D721Med (cell line): ENCODE results near the gene GKAP1.
"Not testable (repeated sequence)": the region's sequence is repeated elsewhere in the genome, so short reads cannot be mapped to it uniquely, and the experiment has no call there.

Source experiments
- DNase-seq: peaks from one replicate; pipeline ENCODE4 v3.0.0; 2011; ENCODE audit warnings: low spot score; ENCODE audit not compliant: insufficient read length
- FAIRE-seq: peaks from 2 replicates; lab custom pipeline; 2011; peaks lifted over from hg19 to GRCh38; lab: Jason Lieb, UNC
- TF ChIP-seq, protein P1 (sequence below): IDR thresholded peaks from 2 replicates; pipeline ENCODE4 v1.5.1; 2012; ENCODE audit warnings: mild to moderate bottlenecking, control low read depth; ENCODE audit not compliant: insufficient read depth; ENCODE audit errors: missing control alignments

GKAP1 gene

DNA sequence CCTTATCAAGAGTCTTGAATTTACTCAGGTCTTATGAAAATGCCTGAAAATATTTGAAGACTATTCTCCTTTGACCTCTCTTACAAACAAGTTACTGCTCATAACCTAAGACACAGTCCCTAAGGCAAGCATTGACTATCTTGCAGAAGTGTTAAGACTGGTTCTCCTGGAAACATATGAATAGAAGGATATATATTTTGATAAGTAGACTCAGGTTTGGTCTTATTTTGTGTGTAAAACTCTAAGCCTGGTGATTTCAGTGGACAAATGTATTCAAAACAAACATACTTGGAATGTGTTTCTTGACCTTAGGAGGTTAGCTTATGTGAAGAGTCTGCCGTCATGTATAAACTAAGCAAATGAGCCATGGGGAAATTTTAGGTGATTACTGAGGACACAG, 102.3 kb downstream of the GKAP1 start:
- no peak for DNase-seq
- TF ChIP-seq, protein P1, sequence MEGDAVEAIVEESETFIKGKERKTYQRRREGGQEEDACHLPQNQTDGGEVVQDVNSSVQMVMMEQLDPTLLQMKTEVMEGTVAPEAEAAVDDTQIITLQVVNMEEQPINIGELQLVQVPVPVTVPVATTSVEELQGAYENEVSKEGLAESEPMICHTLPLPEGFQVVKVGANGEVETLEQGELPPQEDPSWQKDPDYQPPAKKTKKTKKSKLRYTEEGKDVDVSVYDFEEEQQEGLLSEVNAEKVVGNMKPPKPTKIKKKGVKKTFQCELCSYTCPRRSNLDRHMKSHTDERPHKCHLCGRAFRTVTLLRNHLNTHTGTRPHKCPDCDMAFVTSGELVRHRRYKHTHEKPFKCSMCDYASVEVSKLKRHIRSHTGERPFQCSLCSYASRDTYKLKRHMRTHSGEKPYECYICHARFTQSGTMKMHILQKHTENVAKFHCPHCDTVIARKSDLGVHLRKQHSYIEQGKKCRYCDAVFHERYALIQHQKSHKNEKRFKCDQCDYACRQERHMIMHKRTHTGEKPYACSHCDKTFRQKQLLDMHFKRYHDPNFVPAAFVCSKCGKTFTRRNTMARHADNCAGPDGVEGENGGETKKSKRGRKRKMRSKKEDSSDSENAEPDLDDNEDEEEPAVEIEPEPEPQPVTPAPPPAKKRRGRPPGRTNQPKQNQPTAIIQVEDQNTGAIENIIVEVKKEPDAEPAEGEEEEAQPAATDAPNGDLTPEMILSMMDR: no peak
- FAIRE-seq: no peak

DNA sequence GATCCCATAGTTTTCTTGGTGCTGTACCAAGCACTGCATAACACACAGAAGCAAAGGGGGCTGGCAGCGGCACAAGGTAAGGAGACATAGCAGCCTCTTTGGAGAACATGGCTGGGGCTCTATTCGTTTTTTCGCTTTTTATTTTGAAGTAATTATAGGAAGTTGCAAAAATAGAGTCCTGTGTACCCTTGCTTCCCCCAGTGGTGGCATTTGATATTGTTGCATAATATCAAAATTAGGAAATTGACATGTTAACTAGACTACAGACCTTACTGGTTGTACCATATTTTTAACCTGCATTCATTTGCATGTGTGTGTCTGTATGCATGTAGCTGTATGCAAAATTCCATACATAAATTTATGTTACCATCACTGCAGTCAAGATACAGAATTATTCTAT, 103.2 kb downstream of the GKAP1 start:
- no peak for DNase-seq
- TF ChIP-seq, protein P1: peak; percentile 7
- no peak for FAIRE-seq

DNA sequence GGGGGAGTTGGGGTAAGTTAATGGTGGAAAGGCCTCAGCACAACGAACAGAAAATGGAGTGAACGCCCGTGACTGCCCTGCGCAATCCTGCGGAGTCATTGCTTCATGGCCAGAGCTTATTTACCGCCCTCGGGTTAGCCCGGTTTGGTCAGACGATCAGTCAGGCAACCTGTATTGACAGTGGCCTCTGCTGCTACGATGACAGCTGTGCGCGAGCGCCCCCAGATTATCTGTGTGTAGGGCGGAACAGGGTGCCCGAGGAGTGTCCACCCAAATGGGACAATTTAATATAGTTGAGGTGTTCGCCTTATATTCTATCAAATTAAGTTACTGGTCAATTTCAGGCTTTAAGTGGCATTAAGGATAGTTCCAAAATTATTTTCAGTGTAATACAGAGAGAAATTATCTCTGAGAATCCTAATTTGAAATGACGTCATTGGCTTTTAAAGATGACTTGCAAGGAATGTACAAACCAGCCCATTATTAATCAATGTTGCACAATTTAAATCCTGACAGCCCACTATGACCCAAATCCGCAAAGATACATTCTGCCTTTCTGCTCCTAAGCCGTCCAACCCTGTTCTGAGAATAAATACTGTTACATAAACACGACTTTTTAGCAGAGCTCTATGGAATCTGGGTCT, 108.9 kb downstream of the GKAP1 start:
- FAIRE-seq (no peak), DNase-seq (no peak)
- TF ChIP-seq, protein P1: no peak

DNA sequence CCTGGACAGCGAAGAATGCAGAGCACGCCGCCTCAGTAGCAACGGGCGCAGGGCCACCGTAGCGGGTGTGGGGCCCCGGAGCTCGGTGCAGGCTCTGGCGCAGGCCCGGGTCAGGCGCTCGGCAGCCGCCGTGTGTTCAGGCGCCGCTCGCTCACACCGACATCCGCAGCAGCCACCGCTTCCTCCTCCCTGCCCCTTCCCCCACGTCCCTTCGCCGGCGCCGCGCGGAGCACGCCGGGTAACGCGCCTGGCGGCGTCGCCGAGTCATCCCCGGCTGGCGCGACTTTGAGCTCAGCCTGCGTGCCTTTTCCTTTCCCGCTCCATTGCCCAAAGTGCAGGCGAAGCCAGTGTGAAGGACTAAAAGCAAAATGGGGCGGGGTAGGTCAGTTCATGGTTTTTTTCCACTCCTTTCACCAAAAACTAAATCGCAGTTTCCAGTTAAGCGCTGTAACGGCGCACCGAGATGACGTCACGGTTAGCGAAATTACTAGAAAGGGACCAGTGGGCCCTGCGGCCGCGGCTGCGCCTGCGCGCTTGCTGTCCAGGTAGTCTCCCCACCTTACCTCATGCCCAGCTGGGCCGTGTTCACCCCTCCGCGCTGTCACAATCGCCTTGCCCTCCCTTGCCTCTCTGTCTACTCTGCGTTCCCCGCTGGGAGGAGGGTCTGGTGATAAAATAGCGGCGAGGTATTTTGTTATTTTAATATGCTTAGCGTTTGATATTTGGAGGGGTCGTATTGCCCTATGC, 109.6 kb downstream of the GKAP1 start, which contains the start of gene UBQLN1:
Gene UBQLN1 (minus strand): TSS at position 191 of the 747 bp plus-strand sequence. CDS start 279 bp downstream, outside the sequence.
- TF ChIP-seq, protein P1: no peak
- no peak for FAIRE-seq
- DNase-seq: peak; percentile 82

DNA sequence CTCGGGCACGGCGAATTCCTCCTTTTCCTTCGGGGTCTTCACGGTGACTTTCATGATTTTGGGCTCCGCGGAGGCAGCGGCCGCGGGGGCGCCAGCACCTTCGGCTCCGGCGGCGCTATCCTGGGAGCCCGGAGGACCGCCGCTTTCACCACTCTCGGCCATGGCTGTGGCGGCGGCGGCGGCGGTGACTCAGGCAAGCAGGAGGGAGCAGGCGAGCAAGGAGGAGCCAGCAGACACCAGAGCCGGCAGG, 110.1 kb downstream of the GKAP1 start:
- FAIRE-seq (no peak), DNase-seq (no peak)
- TF ChIP-seq, protein P1: no peak

DNA sequence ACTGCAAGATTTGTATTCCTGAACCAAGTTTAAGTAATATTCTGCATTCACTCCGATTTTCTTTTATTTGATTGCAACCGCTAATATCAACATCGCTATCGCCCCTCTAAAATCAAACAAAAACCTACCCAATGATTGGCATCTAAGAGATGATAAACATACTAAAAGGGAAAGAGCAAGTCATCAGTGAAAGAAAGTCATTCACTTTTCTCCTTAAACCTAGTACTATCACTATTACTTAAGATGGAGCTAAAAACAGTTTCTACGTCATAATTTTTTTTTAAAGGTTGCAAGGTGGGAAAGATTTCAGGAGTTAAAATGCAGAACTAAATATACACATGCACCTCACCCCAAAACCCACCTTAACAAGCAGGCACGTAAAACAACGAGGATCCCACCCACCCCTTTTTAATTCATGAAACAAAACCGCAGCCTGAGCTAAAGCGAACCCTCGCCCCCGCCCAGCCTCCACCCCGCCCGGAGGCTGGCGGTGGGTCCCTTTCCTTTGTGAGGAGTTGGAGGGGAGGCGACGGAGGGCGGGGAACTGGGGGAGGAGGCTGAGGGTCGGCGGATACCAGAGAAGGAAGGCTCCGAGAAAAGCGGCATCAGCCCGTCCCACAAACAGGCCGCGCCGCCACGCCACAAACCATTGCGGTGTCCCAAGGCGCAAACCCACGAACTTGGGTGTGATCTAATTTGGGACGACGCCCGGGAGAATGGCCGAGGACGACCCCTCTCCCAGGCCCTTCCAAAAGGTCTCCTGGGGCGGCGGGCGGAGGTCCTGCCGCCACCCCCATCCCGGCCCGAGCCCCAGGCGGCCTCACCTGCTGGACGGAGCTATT, 110.7 kb downstream of the GKAP1 start:
- no peak for DNase-seq
- TF ChIP-seq, protein P1: no peak
- no peak for FAIRE-seq

DNA sequence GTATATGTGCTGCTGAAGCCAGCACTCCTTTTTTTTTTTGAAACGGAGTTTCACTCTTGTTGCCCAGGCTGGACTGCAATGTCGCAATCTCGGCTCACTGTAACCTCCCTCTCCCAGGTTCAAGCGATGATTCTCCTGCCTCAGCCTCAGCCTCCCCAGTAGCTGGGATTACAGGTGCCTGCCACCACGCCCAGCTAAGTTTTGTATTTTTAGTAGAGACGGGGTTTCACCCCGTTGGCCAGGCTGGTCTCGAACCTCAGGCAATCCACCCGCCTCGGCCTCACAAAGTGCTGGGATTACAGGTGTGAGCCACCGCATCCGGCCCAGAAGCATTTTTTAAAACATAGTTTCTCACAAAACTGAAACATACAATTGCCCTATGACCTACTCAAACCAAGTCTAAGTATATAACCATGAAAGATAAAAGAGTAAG, 112.3 kb downstream of the GKAP1 start:
- FAIRE-seq, DNase-seq: not testable (repeated sequence)
